Epithelial cell of proximal tubule (primary cell): ENCODE data around the gene GFI1. TPM values are rescaled to one million over a fixed set of nuclear protein-coding genes. Genes with fewer than 3 reads are reported as not detected.
"Not testable (repeated sequence)": the region's sequence is repeated elsewhere in the genome, so short reads cannot be mapped to it uniquely, and the experiment has no call there.

Experiments used
- DNase-seq: peaks from one replicate; pipeline ENCODE4 v3.0.0-alpha.2; 2011; ENCODE audit warnings: low read depth
- H3K4me3 ChIP-seq: 2 replicates; pipeline ENCODE4 v1.5.1; 2011; ENCODE audit warnings: low read depth, mild to moderate bottlenecking, low read length
- total RNA-seq: library from RNA; depleted of rRNA; stranded (reverse); fragments of >200 nt; gene quantifications from 2 replicates; pipeline ENCODE4 v1.2.3, GENCODE V29; 2015
- TF ChIP-seq, protein P1 (sequence below): conservative IDR thresholded peaks from 2 replicates; pipeline ENCODE4 v1.5.1; 2012; ENCODE audit warnings: low read depth, mild to moderate bottlenecking, low read length

The GFI1 gene
- total RNA-seq, 1 donor from 2014 or later, result 0.12 TPM

DNA sequence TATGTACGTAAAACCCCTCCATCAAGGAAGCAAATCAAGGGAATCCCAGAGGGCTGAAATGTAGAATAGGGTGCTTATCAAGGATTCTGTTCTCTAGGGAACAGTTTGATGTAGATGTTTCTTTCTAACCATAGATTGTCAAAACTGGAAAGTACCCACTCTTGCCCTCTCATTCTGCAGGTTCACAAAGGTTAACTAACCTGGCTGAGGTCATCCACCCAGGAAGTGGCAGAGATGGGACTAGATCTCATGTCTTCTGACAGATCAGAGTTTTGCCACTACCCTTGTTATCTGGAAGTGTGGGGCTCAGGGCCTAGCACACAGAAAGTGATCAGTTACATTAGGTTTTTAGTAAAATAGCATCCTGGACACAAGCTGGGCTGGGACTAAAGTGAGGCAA lies 47.4 kb downstream of the GFI1 start:
- TF ChIP-seq, protein P1, sequence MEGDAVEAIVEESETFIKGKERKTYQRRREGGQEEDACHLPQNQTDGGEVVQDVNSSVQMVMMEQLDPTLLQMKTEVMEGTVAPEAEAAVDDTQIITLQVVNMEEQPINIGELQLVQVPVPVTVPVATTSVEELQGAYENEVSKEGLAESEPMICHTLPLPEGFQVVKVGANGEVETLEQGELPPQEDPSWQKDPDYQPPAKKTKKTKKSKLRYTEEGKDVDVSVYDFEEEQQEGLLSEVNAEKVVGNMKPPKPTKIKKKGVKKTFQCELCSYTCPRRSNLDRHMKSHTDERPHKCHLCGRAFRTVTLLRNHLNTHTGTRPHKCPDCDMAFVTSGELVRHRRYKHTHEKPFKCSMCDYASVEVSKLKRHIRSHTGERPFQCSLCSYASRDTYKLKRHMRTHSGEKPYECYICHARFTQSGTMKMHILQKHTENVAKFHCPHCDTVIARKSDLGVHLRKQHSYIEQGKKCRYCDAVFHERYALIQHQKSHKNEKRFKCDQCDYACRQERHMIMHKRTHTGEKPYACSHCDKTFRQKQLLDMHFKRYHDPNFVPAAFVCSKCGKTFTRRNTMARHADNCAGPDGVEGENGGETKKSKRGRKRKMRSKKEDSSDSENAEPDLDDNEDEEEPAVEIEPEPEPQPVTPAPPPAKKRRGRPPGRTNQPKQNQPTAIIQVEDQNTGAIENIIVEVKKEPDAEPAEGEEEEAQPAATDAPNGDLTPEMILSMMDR, result no peak
- H3K4me3 ChIP-seq, result no peak overlapping the region
- no peak for DNase-seq

DNA sequence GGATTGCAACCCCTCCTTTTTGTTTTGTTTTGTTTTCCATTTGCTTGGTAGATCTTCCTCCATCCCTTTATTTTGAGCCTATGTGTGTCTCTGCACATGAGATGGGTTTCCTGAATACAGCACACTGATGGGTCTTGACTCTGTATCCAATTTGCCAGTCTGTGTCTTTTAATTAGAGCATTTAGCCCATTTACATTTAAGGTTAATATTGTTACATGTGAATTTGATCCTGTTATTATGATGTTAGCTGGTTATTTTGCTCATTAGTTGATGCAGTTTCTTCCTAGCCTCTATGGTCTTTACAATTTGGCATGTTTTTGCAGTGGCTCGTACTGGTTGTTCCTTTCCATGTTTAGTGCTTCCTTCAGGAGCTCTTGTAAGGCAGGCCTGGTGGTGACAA lies 52.2 kb downstream of the GFI1 start:
- DNase-seq, H3K4me3 ChIP-seq: not testable (repeated sequence)

DNA sequence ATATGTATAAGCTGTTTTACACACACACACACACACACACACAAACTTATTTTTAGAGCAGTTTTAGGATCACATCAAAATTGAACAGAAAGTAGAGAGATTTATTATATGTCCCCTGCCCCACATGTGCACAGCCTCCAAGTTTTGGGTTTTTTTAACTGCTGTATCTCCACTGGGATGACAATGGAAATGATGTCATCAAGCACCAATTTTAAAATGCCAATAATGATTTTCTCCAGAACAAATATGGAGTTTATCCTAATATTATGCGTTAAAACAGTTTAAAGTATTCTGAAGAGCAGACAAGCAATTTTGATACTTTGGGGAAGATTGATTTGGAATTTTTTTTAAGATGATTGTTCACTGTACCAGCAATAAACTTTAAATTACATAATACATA lies 56.7 kb downstream of the GFI1 start:
- no peak overlapping the region for H3K4me3 ChIP-seq
- no peak for DNase-seq
- TF ChIP-seq, protein P1, result no peak

DNA sequence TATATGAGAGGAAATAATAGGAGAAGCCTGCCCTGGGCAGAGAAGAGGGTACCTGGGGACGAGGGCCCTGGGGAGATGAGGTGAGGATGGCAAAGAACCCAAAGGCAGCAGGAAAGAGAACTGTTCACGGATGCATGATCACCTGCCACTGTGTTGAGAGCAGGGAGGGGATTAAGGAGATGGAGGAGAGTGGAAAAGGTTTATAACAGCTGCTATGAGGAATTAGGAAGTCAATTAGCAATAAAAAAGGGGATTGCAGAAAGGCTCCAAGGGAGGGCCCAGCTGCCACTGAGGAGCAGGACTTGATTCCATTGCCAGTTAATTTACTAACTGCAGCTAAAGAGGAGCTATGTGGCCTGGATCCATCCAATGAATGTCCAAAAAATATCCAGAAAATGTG lies 61.1 kb downstream of the GFI1 start:
- DNase-seq, result no peak
- no peak overlapping the region for H3K4me3 ChIP-seq
- TF ChIP-seq, protein P1, result no peak

Other genes starting within 250 kb of the GFI1 start
- 7.0 and 14.6 TPM in 2 replicates for gene GLMN, start 187.9 kb downstream of the GFI1 start, total RNA-seq
- 3.7 and 12.1 TPM in 2 replicates for gene RPAP2, start 187.9 kb downstream of the GFI1 start, total RNA-seq